Activated naive CD4-positive, alpha-beta T cell (primary cell): ENCODE results near the gene TFF1.

Source experiments
- DNase-seq, 4 experiments: peaks; one replicate each; lab custom pipeline; 2025; lab: John Stamatoyannopoulos, UW

The TFF1 gene

DNA sequence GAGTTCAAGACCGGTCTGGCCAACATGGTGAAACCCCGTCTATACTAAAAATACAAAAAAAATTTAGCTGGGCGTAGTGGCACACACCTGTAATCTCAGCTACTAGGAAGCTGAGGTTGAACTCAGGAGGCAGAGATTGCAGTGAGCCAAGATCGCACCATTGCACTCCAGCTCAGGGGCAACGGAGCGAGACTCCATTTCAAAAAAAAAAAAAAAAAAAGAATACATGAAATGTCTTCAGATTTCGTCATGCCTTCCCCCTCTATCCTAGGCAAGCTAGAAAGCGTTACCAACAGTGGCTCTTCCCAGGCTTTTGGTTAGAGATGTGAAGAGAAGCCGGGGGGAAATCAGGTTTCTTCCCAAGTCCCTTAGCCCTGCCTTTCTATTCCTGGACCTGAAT, 3.6 kb downstream of the TFF1 start:
- no peak for DNase-seq

DNA sequence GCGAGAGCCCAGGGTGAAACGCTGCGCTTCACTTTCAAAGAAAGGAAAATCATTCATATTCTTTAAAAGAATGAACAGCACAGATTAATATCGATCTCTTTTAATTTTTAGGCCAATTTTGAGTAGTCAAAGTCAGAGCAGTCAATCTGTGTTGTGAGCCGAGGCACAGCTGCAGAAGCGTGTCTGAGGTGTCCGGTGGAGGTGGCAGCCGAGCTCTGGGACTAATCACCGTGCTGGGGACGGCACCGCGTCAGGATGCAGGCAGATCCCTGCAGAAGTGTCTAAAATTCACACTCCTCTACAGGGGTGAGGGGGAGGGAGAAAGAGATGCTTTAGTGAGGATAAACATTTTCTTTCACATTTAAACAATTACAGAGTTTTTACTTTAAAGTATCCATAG, 4.1 kb downstream of the TFF1 start:
- no peak for DNase-seq

DNA sequence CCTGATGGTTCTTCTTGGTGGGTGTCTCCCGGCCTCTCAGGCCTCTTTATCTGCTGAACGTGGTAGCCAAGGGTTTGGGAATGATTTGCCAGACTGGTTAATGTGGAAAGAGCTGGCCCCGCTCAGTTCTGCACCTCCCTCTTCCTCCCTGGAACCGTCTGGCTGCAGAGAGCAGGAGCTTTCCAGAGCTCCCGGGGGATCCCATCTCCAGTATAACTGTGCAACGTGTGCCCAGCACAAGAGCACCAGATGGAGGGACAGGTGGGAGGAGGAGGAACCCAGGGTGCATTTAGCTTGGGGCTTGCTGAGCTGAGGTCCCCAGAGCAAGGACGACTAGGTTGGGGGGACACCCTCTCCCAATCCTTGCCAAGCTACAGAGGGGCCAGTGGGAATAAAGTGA, 5.0 kb downstream of the TFF1 start:
- DNase-seq, result no peak

DNA sequence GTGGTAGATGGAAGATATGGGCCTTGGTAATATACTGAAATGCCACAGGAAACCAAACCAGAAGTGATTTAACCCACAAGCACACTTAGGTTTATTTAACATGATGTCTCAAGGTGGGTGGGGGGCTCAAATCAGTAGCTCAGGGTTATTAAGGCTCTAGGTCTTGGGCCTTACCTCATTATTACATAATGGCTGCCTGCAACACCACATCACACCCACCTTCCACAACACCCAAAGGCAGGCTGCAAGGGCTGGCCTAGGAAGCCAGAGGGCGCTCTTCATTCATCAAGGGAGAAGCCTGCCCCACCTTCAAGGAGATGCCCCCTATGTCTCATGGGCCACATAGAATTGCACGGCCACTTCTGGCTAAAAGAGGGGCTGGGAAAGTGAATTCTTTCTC, 6.0 kb downstream of the TFF1 start:
- no peak for DNase-seq

DNA sequence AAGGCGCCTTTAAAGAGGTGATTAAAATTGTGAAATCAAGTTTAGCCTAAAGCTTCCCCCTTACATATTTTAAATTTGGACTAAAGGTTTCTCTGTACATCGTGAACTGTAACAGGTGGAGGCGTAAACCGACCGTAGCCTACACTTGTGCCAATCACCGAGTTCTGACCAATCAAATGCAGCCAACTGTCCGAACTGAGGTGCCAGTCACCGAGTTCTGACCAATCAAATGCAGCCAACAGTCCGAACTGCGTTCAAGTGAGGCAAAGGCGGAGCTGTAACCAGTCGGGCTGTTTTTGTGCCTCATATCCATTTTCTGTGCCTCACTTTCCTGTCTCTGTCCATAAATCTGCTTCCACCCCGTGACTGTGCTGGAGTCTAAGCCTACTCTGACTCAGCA, 7.4 kb downstream of the TFF1 start:
- no peak for DNase-seq

DNA sequence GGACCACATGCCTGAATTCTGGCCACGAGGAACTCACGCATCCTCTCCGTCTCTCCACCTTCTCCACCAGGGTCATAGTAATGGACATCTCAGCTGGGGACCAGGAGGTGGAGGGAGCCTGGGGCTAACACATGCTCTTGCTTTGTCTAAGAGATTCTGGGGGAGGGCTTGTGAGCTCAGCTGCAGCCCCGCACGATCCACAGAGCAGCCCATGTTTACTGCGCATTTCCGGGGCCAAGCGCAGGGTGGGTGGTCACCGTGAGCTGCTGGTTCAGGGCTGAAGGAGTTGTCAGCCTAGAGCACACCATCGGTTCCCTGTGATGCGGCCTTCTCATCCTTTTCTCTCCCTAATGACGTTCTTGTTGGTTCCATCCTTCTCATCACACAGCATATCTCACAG, 8.1 kb downstream of the TFF1 start:
- no peak for DNase-seq

DNA sequence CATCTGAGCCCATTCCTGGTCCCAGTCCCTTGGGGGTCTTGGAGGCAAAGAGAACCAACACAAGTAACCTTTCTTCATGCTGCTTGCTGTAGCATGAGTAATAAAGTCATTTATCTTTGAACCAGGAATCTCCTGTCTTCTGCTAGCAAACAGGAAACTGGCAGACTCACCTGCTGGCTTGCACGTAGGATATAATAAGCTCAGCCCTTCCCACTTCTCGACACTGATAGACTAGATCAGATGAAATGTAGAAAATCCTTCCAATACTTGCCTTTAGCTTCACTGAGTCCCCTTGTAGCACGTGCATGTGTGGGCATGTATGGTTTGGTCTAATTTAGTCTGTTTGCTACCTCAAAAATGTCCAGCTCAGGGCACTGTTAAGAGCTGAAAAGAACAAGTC, 9.0 kb downstream of the TFF1 start:
- no peak for DNase-seq

DNA sequence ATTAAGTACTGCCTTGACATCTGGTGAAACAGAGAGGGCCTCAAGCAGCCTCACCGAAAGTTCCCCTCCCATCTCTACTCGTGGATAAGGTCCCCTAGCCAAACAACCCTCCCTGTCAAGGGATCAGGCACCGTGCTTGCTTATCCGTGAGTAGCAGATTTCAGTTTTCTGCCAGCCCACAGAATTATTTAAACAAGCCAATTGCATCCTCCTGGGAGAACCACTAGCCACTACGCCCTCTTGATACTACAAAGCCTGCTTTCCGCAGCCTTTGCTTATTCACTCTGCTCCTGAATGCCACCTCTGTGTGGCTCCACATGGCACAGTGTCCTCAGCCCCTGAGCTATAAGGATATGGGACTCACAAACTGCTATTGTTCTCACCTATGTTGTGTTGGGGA, 9.7 kb downstream of the TFF1 start:
- no peak for DNase-seq

DNA sequence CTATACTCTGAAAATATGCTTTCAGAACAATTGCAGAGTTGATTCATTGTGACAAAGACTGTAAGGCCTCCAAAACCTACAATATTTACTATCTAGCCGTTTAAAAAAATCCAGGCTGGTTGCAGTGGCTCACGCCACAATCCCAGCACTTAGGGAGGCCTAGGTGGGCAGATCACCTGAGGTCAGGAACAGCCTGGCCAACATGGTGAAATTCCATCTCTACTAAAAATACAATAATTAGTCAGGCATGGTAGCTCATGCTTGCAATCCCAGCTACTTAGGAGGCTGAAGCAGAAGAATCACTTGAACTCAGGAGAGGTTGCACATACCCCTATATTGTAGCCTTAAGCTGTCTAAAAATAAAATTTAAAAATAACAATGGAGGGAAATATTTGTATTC, 10.3 kb downstream of the TFF1 start:
- no peak for DNase-seq

DNA sequence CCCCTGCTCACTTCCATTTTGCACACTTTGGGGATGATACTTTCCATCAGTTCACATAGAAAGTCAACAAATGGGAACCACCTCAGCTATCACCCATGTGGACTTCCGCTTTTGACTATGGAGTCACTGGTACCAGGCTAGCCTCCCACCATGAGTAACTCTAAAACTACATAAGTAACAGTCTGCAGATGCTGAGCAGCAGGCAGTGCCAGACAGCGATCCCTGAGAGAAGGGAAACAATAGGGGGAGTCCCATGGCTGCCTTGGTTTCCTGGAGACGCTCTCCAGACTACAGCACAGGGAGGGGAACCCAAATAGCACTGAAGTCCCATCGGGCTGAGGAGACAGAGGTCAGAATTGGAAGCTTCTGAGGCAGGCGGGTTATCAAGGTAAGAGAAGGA, 12.7 kb downstream of the TFF1 start:
- no peak for DNase-seq

DNA sequence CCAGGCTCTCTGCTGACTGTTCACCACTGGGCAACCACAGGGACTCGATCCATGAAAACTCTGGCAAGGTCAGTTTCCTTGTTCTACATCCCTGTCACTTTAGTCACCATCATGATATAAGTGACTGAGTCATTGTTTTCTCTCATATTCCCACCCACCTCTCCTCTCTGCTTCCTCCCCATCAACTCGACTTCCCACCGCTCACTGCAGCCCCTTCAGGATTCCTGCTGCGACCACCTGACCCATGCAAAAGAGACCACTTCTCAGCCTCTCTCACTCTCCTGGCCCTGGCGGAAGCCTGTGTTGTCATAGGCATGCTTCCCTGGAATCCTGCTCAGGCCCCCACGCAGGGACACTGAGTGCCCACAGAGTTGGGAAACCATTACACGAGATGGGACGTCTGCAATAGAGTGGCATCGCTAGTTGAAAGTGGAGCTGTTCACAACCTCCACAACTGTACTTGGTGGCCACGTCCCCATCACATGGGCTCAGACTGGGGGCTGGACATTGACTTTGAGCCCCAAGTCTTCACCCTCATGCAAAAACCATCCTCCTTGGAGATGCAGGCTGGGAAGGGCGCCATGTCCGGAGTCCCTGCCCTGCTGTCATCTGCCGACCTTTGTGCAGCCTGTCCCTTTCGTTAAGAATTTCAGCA, 13.8 kb downstream of the TFF1 start:
- DNase-seq, result no peak

DNA sequence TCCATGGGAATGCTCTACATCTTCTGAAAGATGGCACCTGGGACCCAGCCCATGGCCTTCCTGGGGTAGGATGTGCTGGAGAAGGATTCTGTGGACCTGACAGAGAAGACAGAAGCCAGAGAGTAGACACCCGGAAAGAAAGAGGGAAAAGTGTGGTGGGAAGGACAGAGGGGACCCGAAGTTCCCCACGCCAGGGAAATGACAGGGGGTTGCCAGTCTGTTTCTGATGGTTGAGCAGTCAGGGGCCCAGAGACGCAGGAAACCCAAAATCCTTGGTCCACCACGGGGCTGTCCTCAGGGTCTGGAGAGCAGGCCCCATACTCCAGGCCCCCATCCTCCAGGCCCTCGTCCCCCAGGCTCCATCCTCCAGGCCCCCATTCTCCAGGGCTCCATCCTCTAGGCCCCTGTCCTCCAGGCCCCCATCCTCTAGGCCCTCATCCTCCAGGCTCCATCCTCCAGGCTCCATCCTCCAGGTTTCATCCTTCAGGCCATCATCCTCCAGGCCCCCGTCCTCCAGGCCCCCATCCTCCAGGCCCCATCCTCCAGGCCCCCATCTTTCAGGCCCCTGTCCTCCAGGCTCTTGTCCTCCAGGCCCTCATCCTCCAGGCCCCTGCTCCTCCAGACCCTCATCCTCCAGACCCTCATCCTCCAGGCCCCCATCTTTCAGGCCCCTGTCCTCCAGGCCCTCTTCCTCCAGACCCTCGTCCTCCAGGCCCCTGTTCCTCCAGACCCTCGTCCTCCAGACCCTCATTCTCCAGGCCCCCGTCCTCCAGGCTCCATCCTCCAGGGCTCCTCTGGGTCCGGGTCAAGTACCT, 14.5 kb downstream of the TFF1 start:
- no peak for DNase-seq

DNA sequence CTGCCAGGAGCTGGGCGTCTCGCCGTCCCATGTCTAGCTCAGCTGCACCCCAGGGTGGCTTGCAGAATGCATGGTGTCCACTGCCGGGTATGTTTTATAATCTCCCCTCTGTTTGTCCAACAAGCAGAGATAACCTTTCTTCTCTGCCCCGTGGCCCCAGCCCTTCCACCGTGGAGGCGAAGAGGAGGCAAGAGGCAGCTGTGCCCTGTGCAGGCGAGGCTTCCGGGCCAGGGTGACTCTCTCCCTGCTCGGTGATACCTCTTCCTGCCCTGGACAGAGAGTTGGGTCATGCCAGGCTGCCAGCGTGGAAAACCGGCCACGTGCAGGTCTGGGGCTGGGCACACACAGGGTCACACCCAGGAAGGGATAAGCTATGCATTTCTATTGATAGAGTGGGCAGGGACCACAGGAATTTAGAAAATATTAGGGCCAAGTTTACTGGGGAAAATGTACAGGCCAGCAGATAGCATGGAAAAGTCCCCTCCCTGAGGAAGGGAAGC, 15.4 kb downstream of the TFF1 start, which contains the start of gene TFF2:
TSS of gene TFF2 (minus strand) at position 68 of the 500 bp plus-strand sequence. CDS start at position 31, 37 bp downstream.
- DNase-seq, result no peak

DNA sequence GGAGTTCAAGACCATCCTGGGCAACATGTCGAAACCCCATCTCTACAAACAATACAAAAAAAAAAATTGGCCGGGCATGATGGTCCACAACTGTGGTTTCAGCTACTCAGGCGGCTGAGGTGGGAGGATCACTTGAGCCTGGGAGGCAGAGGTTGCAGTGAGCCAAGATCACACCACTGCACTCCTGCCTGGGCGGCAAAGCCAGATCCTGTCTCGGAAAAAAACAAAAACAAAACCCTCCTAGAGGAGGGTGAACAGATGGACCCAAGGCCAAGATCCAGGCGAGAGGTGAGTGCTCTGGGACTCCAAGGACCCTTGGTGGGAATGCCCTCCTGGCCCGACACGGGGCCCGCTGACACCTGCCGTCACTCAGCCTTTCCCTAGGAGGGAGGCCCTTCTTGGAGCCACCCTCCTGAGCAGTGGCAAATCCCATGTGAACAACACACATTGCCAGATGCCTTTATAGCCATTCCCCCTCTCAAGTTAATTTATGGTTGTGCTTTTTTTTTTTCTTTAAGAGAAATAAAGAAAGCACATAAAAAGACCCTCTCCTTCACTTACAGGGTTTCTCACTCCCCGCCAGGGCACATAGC, 15.9 kb downstream of the TFF1 start:
- DNase-seq, result no peak

DNA sequence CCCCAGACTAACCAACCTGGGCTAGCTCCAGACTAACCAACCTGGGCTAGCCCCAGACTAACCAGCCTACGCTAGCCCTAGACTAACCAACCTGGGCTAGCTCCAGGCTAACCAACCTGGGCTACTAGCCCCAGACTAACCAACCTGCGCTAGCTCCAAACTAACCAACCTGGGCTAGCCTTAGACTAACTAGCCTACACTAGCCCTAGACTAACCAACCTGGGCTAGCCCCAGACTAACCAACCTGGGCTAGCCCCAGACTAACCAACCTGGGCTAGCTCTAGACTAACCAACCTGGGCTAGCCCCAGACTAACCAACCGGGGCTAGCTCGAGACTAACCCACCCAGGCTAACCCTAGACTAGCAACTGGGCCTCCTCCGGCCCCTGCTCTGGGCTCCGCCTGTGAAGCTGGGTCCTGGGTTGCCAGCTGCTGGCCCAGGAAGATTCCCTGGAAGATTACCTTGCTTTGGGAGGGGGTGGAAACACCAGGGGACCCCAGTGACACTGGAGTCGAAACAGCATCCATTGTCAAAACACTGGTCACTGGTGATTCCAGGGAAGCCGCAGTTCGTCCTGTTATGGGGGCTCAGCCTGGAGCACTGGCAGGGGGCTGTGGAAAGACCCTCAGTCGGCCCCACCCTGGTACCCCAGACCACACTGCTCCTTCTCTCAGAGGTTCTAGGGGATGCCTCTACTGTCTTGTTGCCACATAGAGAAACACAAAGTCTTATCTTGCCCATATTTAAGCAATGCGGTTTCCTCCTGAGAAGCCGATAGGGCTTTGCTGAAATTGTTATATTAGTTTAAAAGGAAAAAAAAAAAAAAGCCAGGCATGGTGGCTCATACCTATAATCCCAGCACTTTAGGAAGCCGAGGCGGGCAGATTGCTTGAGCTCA, 16.7 kb downstream of the TFF1 start:
- DNase-seq, result no peak

DNA sequence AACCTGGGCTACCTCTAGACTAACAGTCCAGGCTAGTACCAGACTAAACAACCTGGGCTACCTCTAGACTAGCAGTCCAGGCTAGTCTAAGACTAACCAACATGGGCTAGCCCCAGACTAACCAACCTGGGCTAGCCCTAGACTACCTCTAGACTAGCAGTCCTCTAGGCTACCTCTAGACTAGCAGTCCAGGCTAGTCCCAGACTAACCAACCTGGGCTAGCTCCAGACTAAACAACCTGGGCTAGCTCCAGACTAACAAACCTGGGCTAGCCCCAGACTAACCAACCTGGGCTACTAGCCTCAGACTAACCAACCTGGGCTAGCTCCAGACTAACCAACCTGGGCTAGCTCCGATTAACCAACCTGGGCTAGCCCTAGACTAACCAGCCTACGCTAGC, 17.6 kb downstream of the TFF1 start:
- DNase-seq, result no peak

DNA sequence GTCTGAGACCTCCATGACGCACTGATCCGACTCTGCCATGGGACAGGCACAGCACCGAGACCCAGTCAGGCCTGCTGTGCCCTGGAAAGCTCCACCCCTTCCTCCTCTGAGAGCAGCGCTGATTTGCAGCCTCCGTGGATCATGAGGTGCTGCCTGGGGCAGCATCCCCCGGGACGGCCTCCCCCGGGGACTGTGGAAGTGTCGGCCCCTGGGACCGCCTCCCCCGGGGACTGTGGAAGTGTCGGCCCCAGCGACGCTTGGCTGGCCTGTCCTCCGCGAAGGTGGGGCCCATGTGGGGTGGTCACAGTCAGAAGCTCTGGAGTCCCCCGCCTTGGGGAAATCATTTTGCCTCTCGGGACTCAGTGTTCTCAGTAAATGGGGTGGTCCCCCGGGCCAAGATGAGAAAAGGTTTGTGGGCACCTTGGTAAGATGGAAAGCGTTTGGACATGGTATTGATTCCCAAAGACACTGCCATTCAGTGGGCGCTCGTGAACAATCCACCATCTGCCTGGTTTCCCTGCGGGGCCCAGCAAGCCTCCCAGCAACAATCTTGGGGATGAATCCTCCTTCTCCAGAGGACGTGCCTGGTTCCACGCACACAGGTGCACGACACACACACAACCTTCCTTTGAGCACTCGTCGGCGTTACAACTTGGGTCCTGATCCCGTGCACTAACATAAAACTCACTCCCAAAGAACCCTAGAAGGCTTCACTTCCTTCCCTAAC, 18.6 kb downstream of the TFF1 start:
- DNase-seq, result no peak

DNA sequence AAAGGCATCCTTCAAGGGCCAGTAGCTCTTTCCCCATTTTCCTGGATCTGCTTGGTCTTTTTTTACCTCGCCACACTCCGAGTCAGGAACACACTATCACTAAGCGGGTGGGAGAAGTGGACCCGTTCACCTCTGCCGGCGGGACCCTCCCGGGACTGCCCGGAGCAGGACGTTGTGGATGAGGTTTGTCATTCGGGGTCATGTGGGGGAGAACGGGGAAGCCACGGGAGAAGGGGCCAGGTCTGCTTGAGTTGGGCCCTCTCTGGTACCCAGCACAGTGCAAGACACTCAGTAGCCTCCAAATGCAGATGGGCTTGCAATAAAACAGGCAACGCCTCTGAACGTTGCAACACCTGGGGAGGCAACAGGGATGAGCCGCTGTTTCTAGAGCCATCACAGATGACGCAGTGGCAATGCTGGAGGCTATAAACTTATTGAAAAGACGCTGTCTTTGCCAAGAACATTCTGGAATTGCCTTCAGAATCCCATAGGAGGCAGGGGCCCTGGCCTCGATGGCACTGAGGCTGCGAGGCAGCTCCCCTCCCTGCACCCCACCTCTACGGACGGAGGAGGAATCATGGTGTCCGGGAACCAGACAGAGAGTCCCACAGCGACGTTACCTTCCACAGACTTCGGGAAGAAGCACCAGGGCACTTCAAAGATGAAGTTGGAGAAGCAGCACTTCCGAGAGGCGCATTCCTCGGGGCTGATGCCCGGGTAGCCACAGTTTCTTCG, 19.3 kb downstream of the TFF1 start:
- DNase-seq, result no peak

DNA sequence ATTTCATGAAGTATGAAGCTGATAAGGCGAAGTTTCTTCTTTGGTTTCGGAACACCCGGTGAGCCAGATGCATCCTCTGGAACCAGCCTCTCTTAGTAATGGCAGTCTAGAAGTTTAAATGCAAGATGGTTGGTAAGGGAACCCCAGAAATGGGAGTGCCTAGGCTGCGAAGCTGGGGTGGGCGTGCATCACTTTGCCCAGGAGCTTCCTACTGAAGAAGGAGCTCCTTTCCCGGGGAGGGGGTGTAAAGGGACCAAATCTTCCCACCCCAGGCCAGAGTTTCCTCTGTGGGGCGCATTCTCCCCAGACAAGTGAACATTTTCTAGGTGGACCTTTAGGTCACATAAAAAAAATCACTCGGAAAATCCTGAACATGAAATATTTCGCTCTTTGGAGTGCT, 19.9 kb downstream of the TFF1 start:
- DNase-seq, result no peak

DNA sequence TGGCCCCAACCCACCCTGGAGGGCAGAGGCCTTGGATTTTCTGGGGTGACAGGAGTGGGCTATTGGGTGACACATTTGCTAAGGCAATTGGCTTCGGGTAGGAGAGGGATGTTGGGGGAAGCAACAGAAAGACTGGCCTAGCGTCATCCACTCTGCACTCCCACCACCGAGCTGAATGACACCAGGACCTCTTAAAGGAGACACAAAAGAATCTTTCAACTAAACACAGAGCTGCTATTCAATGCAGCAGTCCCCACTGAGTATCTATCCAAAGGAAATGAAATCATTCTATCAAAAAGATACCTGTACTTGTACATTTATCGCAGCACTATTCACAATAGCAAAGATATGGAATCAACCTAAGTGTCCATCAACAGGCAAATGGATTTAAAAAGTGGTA, 21.7 kb downstream of the TFF1 start:
- no peak for DNase-seq
